Duodenal mucosa (tissue), 2 donors: ENCODE results near the gene PTPN5.
"Not testable (repeated sequence)": the region's sequence is repeated elsewhere in the genome, so short reads cannot be mapped to it uniquely, and the experiment has no call there.

ENCODE experiments used
- H3K27ac ChIP-seq: one replicate; pipeline ENCODE4 v1.7.0; 2013; ENCODE audit warnings: low read depth, low read length
- H3K27me3 ChIP-seq, 2 donors: one replicate each; pipeline ENCODE4 v1.7.0; 2013; ENCODE audit warnings: low read length in 2 of 2, control low read depth in 1 of 2; ENCODE audit not compliant: insufficient read depth in 2 of 2, control insufficient read depth in 1 of 2
- H3K36me3 ChIP-seq, 2 donors: one replicate each; pipeline ENCODE4 v1.7.0; 2013; ENCODE audit warnings: low read length in 2 of 2, control low read depth in 1 of 2; ENCODE audit not compliant: insufficient read depth in 2 of 2, control insufficient read depth in 1 of 2
- H3K4me1 ChIP-seq, 2 donors: one replicate each; pipeline ENCODE4 v1.7.0; 2013; ENCODE audit warnings: low read length in 2 of 2, control low read depth in 1 of 2; ENCODE audit not compliant: insufficient read depth in 2 of 2, control insufficient read depth in 1 of 2
- H3K4me3 ChIP-seq, 2 donors: one replicate each; pipeline ENCODE4 v1.7.0; 2013; ENCODE audit warnings: low read length in 2 of 2, low read depth in 1 of 2
- H3K9ac ChIP-seq, 2 donors: one replicate each; pipeline ENCODE4 v1.7.0; 2013; ENCODE audit warnings: low read length in 2 of 2, low read depth in 1 of 2
- H3K9me3 ChIP-seq, 2 donors: one replicate each; pipeline ENCODE4 v1.7.0; 2013; ENCODE audit warnings: low read length in 2 of 2, control low read depth in 1 of 2; ENCODE audit not compliant: control insufficient read depth in 1 of 2

PTPN5 gene

DNA sequence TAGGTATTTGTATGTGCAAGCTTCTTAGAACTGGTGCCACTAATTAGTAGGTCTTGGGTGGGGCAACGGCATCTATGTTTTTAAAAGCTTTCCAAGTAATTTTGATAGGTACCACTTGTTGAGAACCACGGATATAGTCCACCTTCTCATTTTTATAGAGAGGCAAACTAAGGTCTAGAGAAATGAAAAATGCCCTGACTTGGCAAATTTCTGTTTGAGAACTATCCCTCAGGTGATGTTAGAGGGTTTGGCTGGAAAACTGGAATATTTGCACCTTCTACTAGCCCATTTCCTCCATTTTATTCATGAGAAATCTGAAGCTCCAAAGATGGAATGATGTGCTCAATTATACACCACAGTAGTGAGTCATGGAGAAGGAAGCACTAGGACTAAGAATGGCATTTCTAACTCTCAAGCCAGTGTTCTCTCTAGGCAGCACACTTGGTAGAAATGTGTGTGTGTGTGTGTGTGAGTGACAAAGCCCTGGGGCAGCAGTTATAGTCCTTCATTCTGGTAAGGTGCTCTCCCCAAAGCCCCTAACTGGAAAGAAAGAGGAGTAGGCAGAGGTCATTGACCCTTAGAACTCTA is 94.9 kb downstream of the PTPN5 start:
- no peak overlapping the region for H3K27ac ChIP-seq
- no peaks in the 10 kb centered on the region for H3K36me3 ChIP-seq

DNA sequence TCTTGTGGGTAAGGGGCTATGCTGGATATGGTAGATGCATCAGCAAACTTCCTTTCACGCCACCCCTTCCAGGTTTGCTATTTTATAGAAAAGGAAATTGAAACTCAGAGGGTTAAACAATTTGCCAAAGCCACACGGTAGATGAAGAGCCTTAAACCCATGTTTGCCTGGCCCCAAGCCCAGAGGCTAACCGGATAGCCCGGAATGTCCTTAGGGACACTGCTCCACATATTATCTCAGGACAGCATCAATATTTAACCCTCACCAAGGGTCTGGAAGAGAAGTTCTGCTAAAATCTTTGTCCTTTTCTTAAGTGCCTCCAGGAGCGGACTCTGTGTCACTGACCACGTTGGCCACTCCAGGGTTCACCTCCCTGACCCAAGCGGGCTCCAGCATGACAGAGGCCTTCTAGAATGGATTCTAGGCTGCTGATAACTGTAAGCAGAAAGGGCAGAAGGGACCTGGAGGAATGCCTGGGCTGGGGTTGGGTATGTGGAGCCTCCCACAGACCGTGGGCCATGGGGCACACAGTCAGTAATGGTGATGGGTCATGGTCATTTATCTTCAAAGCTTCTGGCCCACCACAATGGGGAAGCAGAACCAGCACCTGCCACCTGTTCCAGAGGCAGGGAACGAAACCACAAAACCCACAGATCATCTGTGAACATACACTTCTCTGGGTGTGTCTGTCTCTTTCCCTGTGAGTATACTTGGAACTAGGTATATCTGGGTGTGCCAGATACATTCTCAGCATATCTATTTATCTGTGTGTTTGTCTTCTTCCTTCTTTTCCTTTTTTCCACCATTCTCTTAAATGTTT is 98.4 kb downstream of the PTPN5 start:
- Histone ChIP-seq H3K9ac (no peak overlapping the region), H3K36me3 (no peaks in the 10 kb centered on the region), H3K4me3 (no peak overlapping the region), H3K27me3 (no peaks in the 10 kb centered on the region), H3K9me3 (no peaks in the 10 kb centered on the region), H3K27ac (no peak overlapping the region), H3K4me1 (peaks cover 3 to 4% of the 10 kb centered on the region in 2 donors)

More for the DNA sequence above, 94.9 kb downstream of the PTPN5 start:
- Histone ChIP-seq H3K4me3 (no peak overlapping the region), H3K9me3 (no peaks in the 10 kb centered on the region), H3K9ac (no peak overlapping the region), H3K4me1 (peaks cover 14 to 19% of the 10 kb centered on the region in 2 donors), H3K27me3 (peaks cover 3 to 13% of the 10 kb centered on the region in 2 donors)

DNA sequence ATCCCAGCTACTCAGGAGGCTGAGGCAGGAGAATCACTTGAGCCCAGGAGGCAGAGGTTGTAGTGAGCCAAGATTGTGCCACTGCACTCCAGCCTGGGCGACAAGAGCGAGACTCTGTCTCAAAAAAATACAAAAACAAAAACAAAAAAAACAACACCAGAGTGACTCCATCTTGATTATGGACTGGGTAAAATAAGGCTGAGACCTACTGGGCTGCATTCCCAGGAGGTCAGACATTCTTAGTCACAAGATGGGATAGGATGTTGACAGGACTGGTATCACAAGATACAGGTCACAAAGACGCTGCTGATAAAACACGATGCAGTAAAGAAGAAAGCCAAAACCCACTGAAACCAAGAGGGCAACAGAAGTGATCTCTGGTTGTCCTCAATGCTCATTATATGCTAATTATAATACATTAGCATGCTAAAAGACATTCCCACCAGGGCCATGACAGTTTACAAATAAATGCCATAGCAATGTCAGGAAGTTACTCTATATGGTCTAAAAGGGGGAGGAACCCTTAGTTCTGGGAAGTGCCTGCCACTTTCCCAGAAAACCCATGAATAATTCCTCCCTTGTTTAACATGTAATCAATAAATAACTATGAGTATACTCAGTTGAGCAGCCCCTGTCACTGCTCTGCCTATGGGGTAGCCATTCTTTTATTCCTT is 100.0 kb downstream of the PTPN5 start:
- not testable (repeated sequence) for H3K27me3 ChIP-seq, H3K4me3 ChIP-seq, H3K9me3 ChIP-seq, H3K36me3 ChIP-seq, H3K9ac ChIP-seq, H3K4me1 ChIP-seq, H3K27ac ChIP-seq

DNA sequence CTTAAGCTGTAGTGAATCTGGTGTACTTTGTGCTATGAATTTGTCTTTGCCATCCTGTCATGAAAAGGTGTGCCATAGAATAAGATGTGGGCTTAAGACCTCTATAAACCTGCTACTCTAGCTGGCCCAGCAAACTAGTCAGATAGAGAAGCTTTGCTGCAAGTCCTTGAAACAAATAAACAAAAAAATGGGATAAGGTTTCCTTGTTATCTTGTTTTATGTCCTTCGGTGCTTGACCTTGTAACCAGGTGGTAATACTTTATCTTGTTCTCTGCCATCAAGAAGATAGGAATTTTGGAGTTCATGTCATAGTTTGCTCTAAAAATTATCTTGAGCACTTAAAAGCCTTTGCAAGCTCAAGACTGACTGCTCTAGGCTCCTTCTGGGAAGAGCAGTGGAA is 107.3 kb downstream of the PTPN5 start:
- H3K9ac ChIP-seq, result no peak overlapping the region
- no peak overlapping the region for H3K4me3 ChIP-seq
- H3K4me1 ChIP-seq, result peaks cover 0 to 6% of the 10 kb centered on the region in 2 donors
- no peaks in the 10 kb centered on the region for H3K9me3 ChIP-seq
- H3K27me3 ChIP-seq, result no peaks in the 10 kb centered on the region
- H3K36me3 ChIP-seq, result no peaks in the 10 kb centered on the region
- no peak overlapping the region for H3K27ac ChIP-seq

DNA sequence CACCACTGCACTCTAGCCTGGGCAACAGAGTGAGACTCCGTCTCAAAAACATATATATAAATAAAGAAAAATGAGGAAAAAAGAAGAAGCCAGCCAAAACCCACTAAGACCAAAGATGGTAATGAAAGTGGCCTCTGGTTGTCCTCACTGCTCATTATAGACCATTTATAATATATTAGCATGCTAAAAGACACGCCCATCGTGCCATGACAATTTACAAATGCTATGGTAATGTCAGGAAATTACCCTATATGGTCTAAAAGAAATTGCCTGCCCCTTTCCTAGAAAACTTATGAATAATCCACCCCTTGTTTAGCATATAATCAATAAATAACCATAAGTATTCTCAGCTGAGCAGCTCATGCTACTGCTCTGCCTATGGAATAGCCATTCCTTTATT is 109.1 kb downstream of the PTPN5 start:
- H3K9me3 ChIP-seq, result no peaks in the 10 kb centered on the region
- no peak overlapping the region for H3K27ac ChIP-seq
- H3K9ac ChIP-seq, result no peak overlapping the region
- H3K4me1 ChIP-seq, result peaks cover 0 to 6% of the 10 kb centered on the region in 2 donors
- no peaks in the 10 kb centered on the region for H3K27me3 ChIP-seq
- H3K4me3 ChIP-seq, result no peak overlapping the region
- no peaks in the 10 kb centered on the region for H3K36me3 ChIP-seq

DNA sequence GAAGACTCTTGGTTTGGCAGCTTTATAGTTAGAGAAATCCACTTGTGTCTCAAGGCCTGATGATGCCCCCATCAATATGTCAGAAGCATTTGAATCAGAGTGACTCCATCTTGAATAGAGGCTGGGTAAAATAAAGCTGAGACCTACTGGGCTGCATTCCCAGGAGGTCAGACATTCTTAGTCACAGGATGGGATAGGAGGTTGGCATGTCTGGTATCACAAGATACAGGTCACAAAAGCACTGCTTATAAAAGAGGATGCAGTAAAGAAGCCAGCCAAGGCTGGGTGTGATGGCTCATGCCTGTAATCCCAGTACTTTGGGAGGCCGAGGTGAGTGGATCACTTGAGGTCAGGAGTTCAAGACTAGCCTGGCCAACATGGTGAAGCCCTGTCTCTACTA is 109.6 kb downstream of the PTPN5 start:
- not testable (repeated sequence) for H3K36me3 ChIP-seq, H3K9ac ChIP-seq, H3K4me1 ChIP-seq, H3K27ac ChIP-seq, H3K9me3 ChIP-seq, H3K4me3 ChIP-seq, H3K27me3 ChIP-seq
